GM04503 (cell line): Measurements from ENCODE around the gene POLR2I.
"Not testable (repeated sequence)": the region's sequence is repeated elsewhere in the genome, so short reads cannot be mapped to it uniquely, and the experiment has no call there.

Source experiments
- DNase-seq: peaks from one replicate; pipeline ENCODE4 v3.0.0-alpha.2; 2012; ENCODE audit warnings: low read depth

The POLR2I gene

GRCh38 chr19:36114721-36115452, at the start of gene POLR2I:
Gene POLR2I, minus strand, starts transcription at chr19:36114875. Its CDS starts 19 bp downstream, at chr19:36114856.
- peak; percentile 99 for DNase-seq

DNA sequence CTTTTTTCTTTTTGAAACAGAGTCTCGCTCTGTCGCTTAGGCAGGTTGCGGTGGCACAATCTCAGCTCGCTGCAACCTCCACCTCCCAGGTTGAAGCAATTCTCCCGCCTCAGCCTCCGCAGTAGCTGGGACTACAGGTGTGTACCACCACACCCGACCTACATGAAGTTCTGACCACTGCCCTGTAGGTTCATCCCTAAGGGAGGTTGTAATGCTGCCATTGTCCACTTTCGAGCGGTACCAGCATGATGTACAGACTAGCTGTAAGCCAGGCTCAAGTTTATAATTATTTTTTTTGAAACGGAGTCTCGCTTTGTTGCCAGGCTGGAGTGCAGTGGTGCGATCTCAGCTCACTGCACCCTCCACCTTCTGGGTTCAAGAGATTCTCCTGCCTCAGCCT, 49.1 kb upstream of the POLR2I start:
- DNase-seq = no peak

GRCh38 chr19:36160821-36161596, 46.3 kb upstream of the POLR2I start:
- no peak for DNase-seq

DNA sequence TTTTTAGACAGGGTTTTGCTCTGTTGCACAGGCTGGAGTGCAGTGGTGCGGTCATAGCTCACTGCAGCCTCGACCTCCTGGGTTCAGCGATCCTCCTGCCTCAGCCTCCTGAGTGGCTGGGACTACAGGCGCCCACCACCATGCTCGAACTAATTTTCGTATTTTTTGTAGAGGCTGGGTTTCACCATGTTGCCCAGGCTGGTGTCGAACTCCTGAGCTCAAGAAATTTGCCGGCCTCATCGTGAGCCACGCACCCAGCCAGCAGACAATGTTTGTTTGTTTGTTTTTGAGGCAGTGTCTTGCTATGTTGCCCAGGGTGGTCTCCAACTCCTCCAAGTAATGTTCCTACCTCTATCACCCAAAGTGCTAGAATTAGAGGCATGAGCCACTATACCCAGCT, 38.5 kb upstream of the POLR2I start:
- DNase-seq = no peak

- no peak for DNase-seq
Observed at GRCh38 chr19:36152352-36153091, 37.8 kb upstream of the POLR2I start, which contains the start of gene COX7A1. Gene COX7A1, minus strand, starts transcription at chr19:36152447. Its CDS starts 40 bp downstream, at chr19:36152407.

DNA sequence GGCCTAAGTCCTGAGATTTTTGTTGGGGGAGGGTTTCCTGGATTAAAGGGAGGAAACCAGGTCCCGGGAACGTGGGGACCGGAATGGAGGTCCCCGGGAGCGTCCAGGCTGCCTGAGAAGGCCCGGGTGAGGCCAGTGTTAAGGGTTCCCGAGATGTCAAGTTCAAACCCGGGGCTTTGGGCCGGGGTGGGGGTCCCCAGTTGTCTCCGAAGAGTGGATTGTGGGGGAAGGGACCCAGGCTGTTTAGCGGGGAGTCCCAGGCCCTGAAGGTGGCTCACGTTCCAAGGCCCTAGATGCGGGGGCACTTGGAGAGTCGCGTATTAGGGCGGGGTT, 37.3 kb upstream of the POLR2I start:
- DNase-seq = no peak

GRCh38 chr19:36151144-36152018, 36.7 kb upstream of the POLR2I start:
- no peak for DNase-seq

GRCh38 chr19:36150586-36150985, 35.9 kb upstream of the POLR2I start:
- no peak for DNase-seq

DNA sequence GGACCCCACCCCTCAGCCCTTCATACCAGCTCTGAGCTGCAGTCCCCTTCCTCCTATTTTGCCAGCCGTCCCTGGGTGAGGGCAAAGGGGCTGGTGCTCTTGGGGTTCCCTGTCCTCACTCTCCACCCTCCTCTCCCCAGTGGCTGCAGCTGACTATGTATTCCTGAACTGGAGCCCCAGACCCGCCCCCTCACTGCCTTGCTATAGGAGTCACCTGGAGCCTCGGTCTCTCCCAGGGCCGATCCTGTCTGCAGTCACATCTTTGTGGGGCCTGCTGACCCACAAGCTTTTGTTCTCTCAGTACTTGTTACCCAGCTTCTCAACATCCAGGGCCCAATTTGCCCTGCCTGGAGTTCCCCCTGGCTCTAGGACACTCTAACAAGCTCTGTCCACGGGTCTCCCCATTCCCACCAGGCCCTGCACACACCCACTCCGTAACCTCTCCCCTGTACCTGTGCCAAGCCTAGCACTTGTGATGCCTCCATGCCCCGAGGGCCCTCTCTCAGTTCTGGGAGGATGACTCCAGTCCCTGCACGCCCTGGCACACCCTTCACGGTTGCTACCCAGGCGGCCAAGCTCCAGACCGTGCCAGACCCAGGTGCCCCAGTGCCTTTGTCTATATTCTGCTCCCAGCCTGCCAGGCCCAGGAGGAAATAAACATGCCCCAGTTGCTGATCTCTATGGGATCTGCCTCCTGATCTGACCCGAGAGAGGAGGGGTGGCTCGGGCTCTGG, 35.2 kb upstream of the POLR2I start:
- no peak for DNase-seq

DNA sequence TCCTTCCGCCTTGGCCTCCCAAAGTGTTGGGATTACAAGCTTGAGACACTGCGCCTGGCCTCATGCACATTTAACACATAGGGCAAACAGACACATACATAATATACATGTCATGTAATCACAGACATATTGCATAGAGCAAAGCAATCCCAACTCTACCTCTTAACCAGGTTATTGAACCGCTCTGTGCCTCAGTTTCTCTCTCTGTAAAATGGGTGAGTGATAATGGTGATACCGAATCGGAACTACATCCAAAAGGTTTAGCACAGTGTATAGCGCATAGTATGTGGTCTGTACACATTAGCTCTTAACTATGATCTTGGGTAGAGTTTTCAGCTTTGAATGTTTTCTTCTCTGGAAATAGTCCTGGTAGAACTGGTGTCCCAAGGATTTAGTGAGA, 29.9 kb upstream of the POLR2I start:
- no peak for DNase-seq

GRCh38 chr19:36142496-36142895, 27.8 kb upstream of the POLR2I start:
- DNase-seq = no peak

DNA sequence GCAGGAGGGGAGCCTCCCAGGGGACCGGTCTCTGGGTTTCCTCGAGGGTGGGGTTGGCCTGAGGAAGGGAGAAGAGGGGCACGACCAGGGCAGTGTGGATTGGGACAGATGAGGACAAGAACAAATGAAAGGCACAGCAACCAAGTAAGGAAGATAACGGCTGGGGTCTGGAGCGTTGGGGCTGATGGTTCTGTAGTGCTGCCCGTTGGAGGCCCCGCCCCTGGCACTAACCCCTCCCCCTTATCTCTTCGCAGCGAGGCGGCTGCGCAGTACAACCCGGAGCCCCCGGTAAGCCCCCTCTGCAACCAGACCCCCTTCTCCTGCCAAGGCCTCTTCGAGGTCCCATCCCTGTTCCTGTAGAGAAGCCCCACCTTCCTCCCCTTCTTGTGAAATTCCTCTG, 27.4 kb upstream of the POLR2I start:
- DNase-seq = no peak

- DNase-seq = no peak
Observed at GRCh38 chr19:36141039-36141927, 26.6 kb upstream of the POLR2I start.

- no peak for DNase-seq
Observed at GRCh38 chr19:36140304-36141038, 25.8 kb upstream of the POLR2I start.

- DNase-seq = peak; percentile 60
Observed at GRCh38 chr19:36139473-36140303, 25.0 kb upstream of the POLR2I start, which contains the start of gene CAPNS1. Gene CAPNS1, plus strand, starts transcription at chr19:36140066. Its CDS starts 946 bp downstream, at chr19:36141012.

DNA sequence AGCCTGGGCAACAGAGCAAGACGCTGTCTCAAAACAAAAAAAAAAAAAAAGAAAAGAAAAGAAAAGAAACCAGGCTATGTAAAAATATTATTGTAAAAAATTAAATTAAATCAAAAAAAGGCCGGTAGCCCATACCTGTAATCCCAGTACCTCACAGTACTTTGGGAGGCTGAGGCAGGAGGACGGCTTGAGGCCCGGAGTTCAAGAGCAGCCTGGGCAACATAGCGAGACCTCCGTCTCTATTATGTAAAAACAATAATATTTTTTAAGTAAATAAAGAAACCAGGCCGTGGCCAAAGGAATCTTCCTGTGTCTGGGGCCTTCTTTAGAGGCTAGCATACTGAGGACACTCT, 24.4 kb upstream of the POLR2I start:
- DNase-seq = no peak

DNA sequence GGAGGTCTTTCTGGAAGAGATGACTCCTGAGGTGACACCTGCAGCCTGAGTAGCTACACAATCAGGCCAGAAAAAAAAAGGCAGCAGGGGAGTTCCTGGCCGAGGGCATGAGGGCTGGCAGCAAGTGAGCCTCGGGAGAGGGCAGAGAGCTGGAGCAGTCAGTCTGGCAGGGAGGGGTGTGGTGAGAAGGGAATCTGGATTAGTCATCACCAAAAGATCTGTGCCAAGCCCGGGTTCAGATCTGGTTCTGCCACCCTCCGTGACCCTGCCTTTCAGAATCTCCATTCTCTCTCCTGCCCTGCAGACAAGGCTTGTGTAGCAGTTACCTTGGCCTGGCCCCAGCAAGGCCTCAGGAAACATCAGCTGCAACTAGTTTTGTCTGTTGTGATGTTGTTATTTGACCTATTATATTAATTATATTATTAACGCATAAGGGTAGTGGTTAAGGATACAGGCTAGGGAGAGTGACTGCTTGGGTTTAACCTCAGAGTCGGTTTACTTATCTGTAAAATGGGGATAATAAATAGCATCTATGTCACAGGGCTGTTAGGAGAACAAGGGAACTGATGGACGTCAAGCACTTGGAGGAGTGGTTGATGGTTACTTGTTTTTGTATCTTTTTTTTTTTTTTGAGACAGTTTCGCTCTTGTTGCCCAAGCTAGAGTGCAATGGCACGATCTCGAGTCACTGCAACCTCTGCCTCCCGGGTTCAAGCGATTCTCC, 22.4 kb upstream of the POLR2I start:
- peak; percentile 49 for DNase-seq

GRCh38 chr19:36134867-36135266, 20.2 kb upstream of the POLR2I start:
- DNase-seq = not testable (repeated sequence)
